ENCODE data around the gene VAV2. TPM values are rescaled to one million over a fixed set of nuclear protein-coding genes. Genes with fewer than 3 reads are reported as not detected.

VAV2 gene
- total RNA-seq, 1 experiment from 2014 or later: 4.4 TPM

GRCh38 chr9:133791735-133792649 lies 200.1 kb downstream of the VAV2 start:
- DNase-seq (ENCODE audit: low read depth, low spot score): no peak
- in situ Hi-C loops (cut with HindIII; ENCODE audit: low pct_unique_long_range_greater_than_20kb, low sequenced_read_pairs): loop anchor here (25.0 kb wide), 1 partner anchor 220 kb away; no protein-coding TSS in a partner anchor

GRCh38 chr9:133791069-133791468 lies 201.1 kb downstream of the VAV2 start:
- in situ Hi-C loops (cut with HindIII; ENCODE audit: low pct_unique_long_range_greater_than_20kb, low sequenced_read_pairs): loop anchor here (25.0 kb wide), 1 partner anchor 221 kb away; no protein-coding TSS in a partner anchor
- DNase-seq (ENCODE audit: low read depth, low spot score): no peak

- in situ Hi-C loops (cut with HindIII; ENCODE audit: low pct_unique_long_range_greater_than_20kb, low sequenced_read_pairs): loop anchor here (25.0 kb wide), 1 partner anchor 223 kb away; no protein-coding TSS in a partner anchor
Measured at GRCh38 chr9:133789778-133790177, 202.3 kb downstream of the VAV2 start.

GRCh38 chr9:133788819-133789717 lies 203.1 kb downstream of the VAV2 start:
- DNase-seq (ENCODE audit: low read depth, low spot score): no peak
- in situ Hi-C loops (cut with HindIII; ENCODE audit: low pct_unique_long_range_greater_than_20kb, low sequenced_read_pairs): loop anchor here (25.0 kb wide), 1 partner anchor 223 kb away; no protein-coding TSS in a partner anchor

More at GRCh38 chr9:133789778-133790177, 202.3 kb downstream of the VAV2 start:
- DNase-seq (ENCODE audit: low read depth, low spot score): no peak

GRCh38 chr9:133788045-133788818 lies 203.9 kb downstream of the VAV2 start:
- in situ Hi-C loops (cut with HindIII; ENCODE audit: low pct_unique_long_range_greater_than_20kb, low sequenced_read_pairs): loop anchor here (25.0 kb wide), 1 partner anchor 224 kb away; no protein-coding TSS in a partner anchor
- no peak for DNase-seq (ENCODE audit: low read depth, low spot score)

- DNase-seq (ENCODE audit: low read depth, low spot score): peak; percentile 44
- in situ Hi-C loops (cut with HindIII; ENCODE audit: low pct_unique_long_range_greater_than_20kb, low sequenced_read_pairs): loop anchor here (25.0 kb wide), 1 partner anchor 225 kb away; no protein-coding TSS in a partner anchor
Measured at GRCh38 chr9:133787754-133788025, 204.4 kb downstream of the VAV2 start.

- DNase-seq (ENCODE audit: low read depth, low spot score): no peak
- in situ Hi-C loops (cut with HindIII; ENCODE audit: low pct_unique_long_range_greater_than_20kb, low sequenced_read_pairs): loop anchor here (25.0 kb wide), 1 partner anchor 225 kb away; no protein-coding TSS in a partner anchor
Measured at GRCh38 chr9:133786907-133787753, 205.0 kb downstream of the VAV2 start.

GRCh38 chr9:133786371-133786753 lies 205.8 kb downstream of the VAV2 start:
- in situ Hi-C loops (cut with HindIII; ENCODE audit: low pct_unique_long_range_greater_than_20kb, low sequenced_read_pairs): loop anchor here (25.0 kb wide), 1 partner anchor 226 kb away; no protein-coding TSS in a partner anchor
- DNase-seq (ENCODE audit: low read depth, low spot score): no peak

- in situ Hi-C loops (cut with HindIII; ENCODE audit: low pct_unique_long_range_greater_than_20kb, low sequenced_read_pairs): loop anchor here (25.0 kb wide), 1 partner anchor 226 kb away; no protein-coding TSS in a partner anchor
- DNase-seq (ENCODE audit: low read depth, low spot score): no peak
Measured at GRCh38 chr9:133785753-133786370, 206.3 kb downstream of the VAV2 start.

GRCh38 chr9:133784731-133785561 lies 207.2 kb downstream of the VAV2 start:
- in situ Hi-C loops (cut with HindIII; ENCODE audit: low pct_unique_long_range_greater_than_20kb, low sequenced_read_pairs): loop anchor here (25.0 kb wide), 1 partner anchor 227 kb away; no protein-coding TSS in a partner anchor
- DNase-seq (ENCODE audit: low read depth, low spot score): no peak

- no peak for DNase-seq (ENCODE audit: low read depth, low spot score)
- in situ Hi-C loops (cut with HindIII; ENCODE audit: low pct_unique_long_range_greater_than_20kb, low sequenced_read_pairs): loop anchor here (25.0 kb wide), 1 partner anchor 229 kb away; no protein-coding TSS in a partner anchor
Measured at GRCh38 chr9:133783331-133783731, 208.8 kb downstream of the VAV2 start.

- in situ Hi-C loops (cut with HindIII; ENCODE audit: low pct_unique_long_range_greater_than_20kb, low sequenced_read_pairs): loop anchor here (25.0 kb wide), 1 partner anchor 230 kb away; no protein-coding TSS in a partner anchor
- DNase-seq (ENCODE audit: low read depth, low spot score): peak; percentile 76
Measured at GRCh38 chr9:133782157-133783130, 209.7 kb downstream of the VAV2 start.

- no peak for DNase-seq (ENCODE audit: low read depth, low spot score)
- in situ Hi-C loops (cut with HindIII; ENCODE audit: low pct_unique_long_range_greater_than_20kb, low sequenced_read_pairs): loop anchor here (25.0 kb wide), 1 partner anchor 231 kb away; no protein-coding TSS in a partner anchor
Measured at GRCh38 chr9:133781828-133782135, 210.3 kb downstream of the VAV2 start.

Measured in SK-MEL-5 (cell line).